ENCODE measurements around the gene EIF4G3. TPM values are rescaled to one million over a fixed set of nuclear protein-coding genes. Genes with fewer than 3 reads are reported as not detected.

Gene EIF4G3
- total RNA-seq, 4 donors from 2014 or later, result 56.6 to 131 (median 70.8) TPM

- Histone ChIP-seq H3K9me3 (no peaks in the 10 kb centered on the region), H3K4me1 (no peaks in the 10 kb centered on the region), H3K4me3 (no peak overlapping the region), H3K36me3 (peaks cover 0 to 19% (median 0%) of the 10 kb centered on the region in 3 donors), H3K27ac (no peak overlapping the region), H3K27me3 (no peaks in the 10 kb centered on the region)
- TF ChIP-seq POLR2A (IDR thresholded peaks at IDR 0.05), result no peak
- no peak for TF ChIP-seq CTCF (IDR thresholded peaks at IDR 0.05)
- no peak for DNase-seq
Observed at GRCh38 chr1:21157868-21158267, 18.8 kb downstream of the EIF4G3 start.

GRCh38 chr1:21157054-21157453, 19.6 kb downstream of the EIF4G3 start:
- H3K27me3 ChIP-seq, result no peaks in the 10 kb centered on the region
- TF ChIP-seq CTCF (IDR thresholded peaks at IDR 0.05) (no peak), POLR2A (IDR thresholded peaks at IDR 0.05) (no peak)
- H3K36me3 ChIP-seq, result peaks cover 0 to 17% (median 0%) of the 10 kb centered on the region in 3 donors
- no peaks in the 10 kb centered on the region for H3K9me3 ChIP-seq
- no peaks in the 10 kb centered on the region for H3K4me1 ChIP-seq
- H3K27ac ChIP-seq, result no peak overlapping the region
- no peak overlapping the region for H3K4me3 ChIP-seq
- no peak for DNase-seq

- Histone ChIP-seq H3K4me3 (no peak overlapping the region), H3K36me3 (peaks cover 0 to 8% (median 0%) of the 10 kb centered on the region in 3 donors), H3K4me1 (no peaks in the 10 kb centered on the region), H3K27me3 (no peaks in the 10 kb centered on the region), H3K27ac (no peak overlapping the region), H3K9me3 (no peaks in the 10 kb centered on the region)
- no peak for DNase-seq
- no peak for TF ChIP-seq POLR2A (IDR thresholded peaks at IDR 0.05)
- TF ChIP-seq CTCF (IDR thresholded peaks at IDR 0.05), result no peak
Observed at GRCh38 chr1:21156019-21156418, 20.7 kb downstream of the EIF4G3 start.

- Histone ChIP-seq H3K4me1 (peaks cover 0 to 8% (median 0%) of the 10 kb centered on the region in 4 donors), H3K9me3 (no peaks in the 10 kb centered on the region), H3K36me3 (peaks cover 0 to 8% (median 0%) of the 10 kb centered on the region in 3 donors), H3K4me3 (no peak overlapping the region), H3K27ac (no peak overlapping the region), H3K27me3 (no peaks in the 10 kb centered on the region)
- DNase-seq, result no peak
- TF ChIP-seq CTCF (IDR thresholded peaks at IDR 0.05) (no peak), POLR2A (IDR thresholded peaks at IDR 0.05) (no peak)
Observed at GRCh38 chr1:21154717-21155116, 22.0 kb downstream of the EIF4G3 start.

- no peak for TF ChIP-seq POLR2A (IDR thresholded peaks at IDR 0.05)
- TF ChIP-seq CTCF (IDR thresholded peaks at IDR 0.05), result no peak
- no peaks in the 10 kb centered on the region for H3K9me3 ChIP-seq
- H3K4me3 ChIP-seq, result no peak overlapping the region
- H3K27me3 ChIP-seq, result no peaks in the 10 kb centered on the region
- peaks cover 0 to 3% (median 0%) of the 10 kb centered on the region in 3 donors for H3K36me3 ChIP-seq
- no peak overlapping the region for H3K27ac ChIP-seq
- peaks cover 0 to 17% (median 0%) of the 10 kb centered on the region in 4 donors for H3K4me1 ChIP-seq
- DNase-seq, result no peak
Observed at GRCh38 chr1:21153388-21153787, 23.3 kb downstream of the EIF4G3 start.
